ENCODE results near the gene SYNE2.

The SYNE2 gene

DNA sequence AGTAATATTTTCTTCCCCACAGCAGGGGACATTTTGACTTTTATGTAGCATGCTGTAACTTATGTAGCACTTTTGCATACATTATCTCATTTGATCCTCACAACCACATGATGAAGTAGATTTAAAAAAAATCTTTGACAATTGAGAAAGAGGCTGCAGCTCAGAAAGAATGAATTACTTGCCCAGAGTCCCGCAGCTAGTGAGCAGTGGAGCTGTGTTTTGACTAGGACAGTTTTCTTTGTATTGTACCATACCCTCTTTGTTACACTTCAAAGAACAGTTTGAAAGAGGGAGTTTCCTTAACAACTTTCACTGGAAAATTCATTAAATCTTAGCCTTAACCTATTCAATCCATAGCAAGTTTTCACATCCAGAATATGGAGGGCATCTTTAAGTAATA is 58.6 kb downstream of the SYNE2 start:
- no peak for DNase-seq (ENCODE audit: low read depth)
- TF ChIP-seq, protein P1, sequence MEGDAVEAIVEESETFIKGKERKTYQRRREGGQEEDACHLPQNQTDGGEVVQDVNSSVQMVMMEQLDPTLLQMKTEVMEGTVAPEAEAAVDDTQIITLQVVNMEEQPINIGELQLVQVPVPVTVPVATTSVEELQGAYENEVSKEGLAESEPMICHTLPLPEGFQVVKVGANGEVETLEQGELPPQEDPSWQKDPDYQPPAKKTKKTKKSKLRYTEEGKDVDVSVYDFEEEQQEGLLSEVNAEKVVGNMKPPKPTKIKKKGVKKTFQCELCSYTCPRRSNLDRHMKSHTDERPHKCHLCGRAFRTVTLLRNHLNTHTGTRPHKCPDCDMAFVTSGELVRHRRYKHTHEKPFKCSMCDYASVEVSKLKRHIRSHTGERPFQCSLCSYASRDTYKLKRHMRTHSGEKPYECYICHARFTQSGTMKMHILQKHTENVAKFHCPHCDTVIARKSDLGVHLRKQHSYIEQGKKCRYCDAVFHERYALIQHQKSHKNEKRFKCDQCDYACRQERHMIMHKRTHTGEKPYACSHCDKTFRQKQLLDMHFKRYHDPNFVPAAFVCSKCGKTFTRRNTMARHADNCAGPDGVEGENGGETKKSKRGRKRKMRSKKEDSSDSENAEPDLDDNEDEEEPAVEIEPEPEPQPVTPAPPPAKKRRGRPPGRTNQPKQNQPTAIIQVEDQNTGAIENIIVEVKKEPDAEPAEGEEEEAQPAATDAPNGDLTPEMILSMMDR (IDR thresholded peaks at IDR 0.05; ENCODE audit: insufficient read depth, low read depth, low read length, missing control alignments): no peak
- H3K4me3 ChIP-seq (ENCODE audit: low read depth, low read length): no peak overlapping the region

DNA sequence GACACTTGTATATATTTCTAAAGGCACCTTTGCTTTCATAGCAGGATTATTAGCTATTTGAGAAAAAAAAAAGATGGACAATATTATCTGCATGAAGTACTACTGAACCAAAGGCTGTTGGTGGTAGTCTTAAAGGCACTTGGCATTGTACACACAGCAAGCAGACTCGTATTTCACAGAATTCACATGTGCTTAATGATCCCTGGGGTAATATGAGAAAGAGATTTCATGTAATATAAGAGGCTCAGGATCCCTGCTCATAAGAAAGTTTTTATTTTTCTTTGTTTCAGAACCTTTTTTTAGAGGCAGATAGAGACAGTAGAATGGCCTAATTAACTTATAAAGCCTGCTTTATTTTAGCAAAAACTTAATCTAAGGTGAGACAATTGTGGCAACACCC is 59.5 kb downstream of the SYNE2 start:
- H3K4me3 ChIP-seq (ENCODE audit: low read depth, low read length): no peak overlapping the region

DNA sequence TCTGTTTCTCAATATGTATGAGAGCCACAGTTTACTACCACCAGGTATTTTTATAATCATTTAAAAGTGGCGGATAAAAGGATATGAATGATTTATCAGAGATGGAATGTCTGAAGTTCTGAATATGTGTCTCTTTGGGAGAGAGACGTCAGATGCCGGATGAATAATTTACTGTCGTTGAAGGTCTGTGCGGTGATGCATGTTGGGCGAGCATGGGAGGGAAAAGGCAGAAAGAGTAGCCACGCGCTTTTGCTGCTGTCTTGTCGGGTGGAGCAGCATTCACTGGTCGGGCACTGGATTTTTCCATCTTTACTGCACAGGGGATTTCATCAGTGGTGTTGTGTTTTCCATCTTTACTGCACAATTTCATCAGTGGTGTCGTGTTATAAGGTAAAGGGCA is 65.6 kb downstream of the SYNE2 start:
- H3K4me3 ChIP-seq (ENCODE audit: low read depth, low read length): no peak overlapping the region
- TF ChIP-seq, protein P1 (IDR thresholded peaks at IDR 0.05; ENCODE audit: insufficient read depth, low read depth, low read length, missing control alignments): no peak
- no peak for DNase-seq (ENCODE audit: low read depth)

More for the DNA sequence above, 59.5 kb downstream of the SYNE2 start:
- TF ChIP-seq, protein P1 (IDR thresholded peaks at IDR 0.05; ENCODE audit: insufficient read depth, low read depth, low read length, missing control alignments): no peak
- DNase-seq (ENCODE audit: low read depth): no peak

DNA sequence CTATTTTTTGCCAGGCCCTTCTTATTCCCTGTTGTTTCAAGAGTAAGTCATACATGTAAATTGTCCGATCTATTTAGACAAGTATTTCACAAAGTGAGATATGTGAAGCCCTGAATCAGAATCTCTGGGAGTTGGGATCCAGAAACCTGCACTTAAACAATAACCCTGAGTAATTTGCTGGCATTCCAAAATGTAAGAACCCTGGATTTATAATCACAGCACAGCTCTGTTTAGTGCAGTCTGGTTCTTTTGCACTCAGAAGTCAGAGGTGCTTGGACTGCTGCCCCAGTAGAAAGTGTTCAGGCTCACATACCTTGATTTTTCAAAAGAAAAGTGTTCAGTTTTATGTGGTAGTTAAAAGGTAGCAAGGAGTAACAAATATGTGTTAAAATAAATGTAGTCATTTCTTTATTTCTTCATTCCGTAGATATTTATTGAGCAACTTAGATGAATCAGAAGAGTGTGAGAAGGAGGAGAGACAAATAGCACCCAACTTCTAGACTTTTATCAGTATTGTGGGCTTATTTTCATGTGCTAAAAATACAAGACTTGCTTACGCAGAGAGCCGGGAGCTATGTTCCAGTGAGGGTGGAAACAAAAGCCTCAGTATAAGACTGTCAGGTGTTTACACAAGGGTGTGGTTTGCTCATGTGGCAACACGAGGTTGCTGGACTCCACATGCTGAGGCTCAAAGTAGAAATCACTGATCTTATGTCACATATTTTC is 70.1 kb downstream of the SYNE2 start:
- TF ChIP-seq, protein P1 (IDR thresholded peaks at IDR 0.05; ENCODE audit: insufficient read depth, low read depth, low read length, missing control alignments): no peak
- DNase-seq (ENCODE audit: low read depth): no peak

DNA sequence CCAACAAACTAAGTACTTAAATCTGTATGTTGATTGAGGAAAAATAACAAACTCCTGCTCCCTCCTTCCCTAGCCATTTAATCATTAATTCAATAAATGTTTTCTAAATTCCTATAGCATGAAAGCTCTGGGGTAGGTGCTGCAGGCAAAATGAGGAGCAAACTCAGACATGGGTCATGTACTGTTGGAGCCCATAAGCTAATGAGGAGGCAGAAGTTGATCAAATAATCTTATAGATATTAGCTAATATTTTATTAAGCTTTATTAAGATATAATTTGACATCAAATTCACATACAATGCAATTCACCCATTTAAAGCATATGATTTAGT is 70.6 kb downstream of the SYNE2 start:
- no peak for DNase-seq (ENCODE audit: low read depth)
- H3K4me3 ChIP-seq (ENCODE audit: low read depth, low read length): no peak overlapping the region
- TF ChIP-seq, protein P1 (IDR thresholded peaks at IDR 0.05; ENCODE audit: insufficient read depth, low read depth, low read length, missing control alignments): no peak

More for the DNA sequence above, 70.1 kb downstream of the SYNE2 start:
- H3K4me3 ChIP-seq (ENCODE audit: low read depth, low read length): no peak overlapping the region

DNA sequence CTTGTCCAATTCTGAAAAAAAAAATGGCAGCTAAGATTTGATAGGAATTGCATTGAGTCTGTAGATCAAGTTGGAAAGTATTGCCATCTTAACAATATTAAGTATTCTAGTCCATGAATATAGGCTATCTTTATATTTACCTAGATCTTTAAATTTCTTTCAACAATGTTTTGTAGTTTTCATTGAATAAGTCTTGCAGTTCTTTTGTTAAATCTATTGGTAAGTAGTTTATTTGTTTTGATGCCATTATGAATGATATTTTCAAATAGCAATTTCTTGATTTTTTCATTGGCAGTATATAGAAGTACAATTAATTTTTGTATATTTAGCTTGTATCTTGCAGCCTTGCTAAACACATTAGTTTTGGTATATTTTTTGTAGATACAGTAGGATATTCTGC is 71.6 kb downstream of the SYNE2 start:
- H3K4me3 ChIP-seq (ENCODE audit: low read depth, low read length): no peak overlapping the region
- TF ChIP-seq, protein P1 (IDR thresholded peaks at IDR 0.05; ENCODE audit: insufficient read depth, low read depth, low read length, missing control alignments): no peak
- DNase-seq (ENCODE audit: low read depth): no peak

DNA sequence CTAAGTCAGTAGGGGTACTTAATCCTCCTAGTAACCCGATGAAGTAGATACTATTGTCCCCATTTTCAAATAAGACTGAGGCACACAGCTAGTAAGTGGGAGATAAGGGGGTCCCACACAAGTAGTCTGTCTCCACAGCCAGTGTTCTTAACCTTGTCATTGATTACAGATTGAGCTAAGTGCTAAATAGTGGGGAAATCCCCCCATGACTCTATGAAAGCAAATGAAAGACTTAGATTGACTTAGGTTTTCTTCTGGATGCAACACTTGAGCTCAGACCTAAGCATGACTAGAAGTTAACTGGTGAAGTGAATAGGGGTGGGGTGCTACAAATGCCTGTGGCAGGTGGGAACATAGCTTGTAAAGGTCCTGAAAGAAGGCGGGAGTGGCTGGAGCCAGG is 73.8 kb downstream of the SYNE2 start:
- DNase-seq (ENCODE audit: low read depth): no peak
- H3K4me3 ChIP-seq (ENCODE audit: low read depth, low read length): no peak overlapping the region
- TF ChIP-seq, protein P1 (IDR thresholded peaks at IDR 0.05; ENCODE audit: insufficient read depth, low read depth, low read length, missing control alignments): no peak

Measured in GM12865 (cell line).